Activated CD4-positive, alpha-beta T cell treated with anti-CD3 and anti-CD28 coated beads, Interleukin-10, Interleukin-2, amounts not matched to agents 100 ng/mL and 50 ng/mL, durations not matched to agents 16 hours and 8 hours (primary cell): Measurements from ENCODE around the gene NSD2.
"Not testable (repeated sequence)": the region's sequence is repeated elsewhere in the genome, so short reads cannot be mapped to it uniquely, and the experiment has no call there.

Experiments used
- DNase-seq: peaks from one replicate; pipeline ENCODE4 v3.0.0-alpha.2; 2020

NSD2 gene

DNA sequence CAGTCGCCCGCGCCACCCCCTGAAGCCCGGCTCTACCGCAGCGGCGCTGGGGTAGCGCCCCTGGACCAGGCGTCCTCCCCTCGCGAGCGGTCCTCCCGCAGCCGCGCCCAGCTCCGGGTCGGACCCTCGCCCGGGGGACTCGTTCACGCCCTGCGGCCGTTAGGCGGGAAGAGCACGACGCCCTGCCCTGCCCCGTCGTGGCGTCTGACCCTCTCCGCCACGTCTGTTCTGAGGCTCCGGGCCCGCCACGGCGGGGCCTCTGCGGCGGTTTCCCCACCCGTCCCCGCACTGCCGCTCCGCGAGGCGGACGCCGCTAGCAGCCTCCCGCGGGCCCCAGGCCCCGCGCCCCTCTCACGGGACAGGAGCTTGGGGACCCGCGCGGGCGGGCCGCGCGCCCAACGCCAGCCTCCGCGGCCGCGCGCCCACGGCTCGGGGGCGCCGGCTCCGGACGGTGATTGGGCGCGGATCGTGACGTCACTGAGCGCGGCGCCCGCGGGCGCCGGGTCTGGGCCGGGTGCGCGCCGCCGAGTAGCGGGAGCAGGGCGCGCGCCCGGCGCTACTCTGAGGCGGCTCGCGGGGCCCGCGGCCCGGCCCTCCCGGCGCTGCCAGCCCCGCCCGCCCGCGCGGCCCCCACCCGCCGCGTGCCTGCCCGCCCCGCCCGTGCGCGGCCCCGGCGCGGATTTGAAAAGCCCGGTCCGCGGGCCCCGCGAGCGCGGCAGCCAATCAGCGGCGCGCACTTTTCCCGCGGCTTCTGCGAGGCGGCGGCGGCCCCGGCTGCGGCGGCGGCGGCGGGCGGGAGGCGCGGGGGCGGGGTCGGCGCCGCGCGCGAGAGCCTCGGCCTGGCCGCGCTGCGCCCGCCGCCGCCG lies at the start of gene NSD2:
Gene NSD2, plus strand, starts transcription at position 816 of the 866 bp plus-strand sequence. CDS start 29,262 bp downstream, outside the sequence.
- DNase-seq, result peak; percentile 94

DNA sequence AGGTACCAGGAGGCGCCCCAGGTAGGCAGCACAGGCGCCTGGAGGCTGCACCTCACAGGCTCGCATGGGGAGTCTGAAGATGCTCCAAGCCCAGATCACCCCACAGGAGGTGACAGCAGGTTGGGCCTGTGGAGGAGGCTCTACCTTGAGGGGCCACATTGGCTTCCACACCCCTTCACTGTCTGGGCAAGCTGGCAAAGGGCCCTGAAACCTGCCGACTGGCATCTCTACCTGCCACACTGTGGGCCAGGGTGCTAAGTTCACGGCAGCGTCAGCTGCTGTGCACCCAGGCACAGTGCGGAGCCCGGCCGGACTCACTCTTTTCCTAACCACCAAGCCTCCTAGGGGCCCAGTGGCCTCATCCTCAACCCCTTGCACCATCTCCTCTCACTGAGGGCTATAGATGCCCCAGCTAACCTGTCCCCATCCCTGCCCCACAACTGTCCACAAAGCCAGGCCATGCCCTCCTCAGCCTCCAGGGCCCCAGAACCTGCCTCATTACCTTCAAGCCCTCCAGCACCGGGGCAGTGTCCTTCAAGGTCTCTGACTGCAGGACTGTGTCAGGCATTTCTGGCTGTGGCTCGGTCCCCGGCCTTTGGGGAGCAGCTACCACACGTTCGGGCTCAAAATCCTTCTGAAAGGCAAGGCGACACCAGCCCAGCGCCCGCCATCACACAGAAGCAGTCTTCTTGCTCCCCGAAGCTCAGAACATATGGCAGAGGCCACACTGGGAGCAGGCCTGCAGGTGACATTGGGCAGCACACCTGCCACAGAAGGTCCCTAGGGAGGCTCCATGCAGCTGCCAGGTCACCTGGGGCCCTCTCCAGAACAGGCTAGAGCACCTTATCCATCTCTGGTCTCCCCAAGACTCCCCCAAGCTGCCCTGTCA lies 49.3 kb upstream of the NSD2 start:
- no peak for DNase-seq

DNA sequence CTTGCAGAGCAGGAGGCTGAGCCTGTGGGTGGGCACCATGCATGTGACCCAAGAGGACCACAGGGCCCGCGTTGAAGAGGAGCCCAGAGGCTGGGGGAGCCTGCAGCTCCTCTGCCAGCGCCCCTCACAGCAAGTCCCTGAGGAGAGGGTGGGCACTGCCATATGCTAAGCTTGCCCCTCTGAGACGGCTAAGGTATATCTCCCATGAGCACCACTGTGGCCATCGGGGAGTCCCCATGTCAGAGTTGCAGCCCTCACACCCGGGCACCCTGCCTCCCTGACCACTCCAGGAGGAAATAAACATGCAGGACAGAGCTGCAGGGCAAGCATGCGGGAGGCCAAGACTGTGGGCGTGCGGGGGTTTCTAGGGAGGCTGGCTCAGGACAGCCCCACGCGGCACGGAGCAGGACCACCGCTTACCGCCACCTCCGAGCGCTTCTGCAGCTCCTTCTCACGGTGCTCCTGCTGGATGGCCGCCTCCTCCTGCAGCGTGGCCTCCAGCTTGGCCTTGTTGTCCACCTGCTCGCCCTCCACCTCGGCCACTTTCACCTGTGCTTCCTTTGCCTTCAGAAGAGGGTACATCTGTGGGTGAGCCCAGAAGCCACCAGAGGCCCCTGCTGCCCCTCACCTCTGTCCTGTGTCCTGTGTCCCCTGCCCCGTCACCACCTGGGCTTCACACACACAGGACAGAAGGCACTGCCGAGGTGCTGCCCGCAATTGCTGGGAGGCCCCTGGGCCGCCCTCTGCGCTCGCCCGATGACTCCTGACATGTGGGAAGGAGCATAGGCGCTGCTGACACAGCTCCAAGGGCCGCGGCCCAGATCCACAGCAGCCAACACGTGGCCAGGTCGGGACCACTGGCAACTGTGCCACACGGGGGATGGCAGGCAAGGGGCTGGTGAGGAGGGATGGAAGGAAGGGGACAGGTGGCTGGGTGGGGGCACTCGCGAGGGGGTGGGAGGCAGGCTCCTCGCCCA lies 48.3 kb upstream of the NSD2 start:
- DNase-seq, result no peak

DNA sequence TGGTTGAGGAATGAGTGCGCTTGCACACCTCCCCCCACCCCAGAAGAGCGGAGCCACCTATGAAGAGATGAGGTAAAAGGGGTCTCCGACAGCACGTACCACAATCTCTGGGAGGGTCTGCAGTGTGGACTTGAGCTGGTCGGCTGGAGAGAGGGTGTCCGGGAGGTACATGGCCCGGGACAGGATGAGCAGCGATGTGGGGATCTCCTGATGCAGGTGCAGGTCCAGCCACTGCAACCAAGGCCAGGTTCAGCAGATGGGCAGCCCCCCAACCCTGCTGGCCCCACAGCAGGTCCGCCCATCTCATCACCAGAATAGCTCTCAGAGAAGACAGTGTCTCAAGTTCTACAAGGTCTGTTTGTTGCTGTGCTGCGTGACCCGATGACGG lies 47.7 kb upstream of the NSD2 start:
- DNase-seq, result no peak

DNA sequence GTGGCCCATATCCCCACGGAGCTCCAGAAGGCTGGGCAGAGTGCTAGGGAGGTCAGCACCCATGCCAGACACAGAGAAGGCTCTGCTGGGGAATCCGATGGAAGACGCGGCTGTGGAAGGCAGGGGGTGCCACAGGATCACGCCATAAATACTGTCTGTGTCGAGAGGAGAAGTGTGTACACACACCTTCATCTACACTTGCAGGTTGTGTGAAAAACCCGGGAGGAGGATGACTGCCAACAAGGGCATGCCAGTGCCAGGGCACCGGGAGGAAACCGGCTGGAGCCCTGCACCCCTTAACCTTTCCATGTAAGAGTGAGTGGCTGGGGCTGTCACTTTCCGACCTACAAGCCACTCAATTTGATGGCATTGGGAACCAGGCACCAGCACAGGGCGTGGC lies 46.4 kb upstream of the NSD2 start:
- DNase-seq, result no peak

DNA sequence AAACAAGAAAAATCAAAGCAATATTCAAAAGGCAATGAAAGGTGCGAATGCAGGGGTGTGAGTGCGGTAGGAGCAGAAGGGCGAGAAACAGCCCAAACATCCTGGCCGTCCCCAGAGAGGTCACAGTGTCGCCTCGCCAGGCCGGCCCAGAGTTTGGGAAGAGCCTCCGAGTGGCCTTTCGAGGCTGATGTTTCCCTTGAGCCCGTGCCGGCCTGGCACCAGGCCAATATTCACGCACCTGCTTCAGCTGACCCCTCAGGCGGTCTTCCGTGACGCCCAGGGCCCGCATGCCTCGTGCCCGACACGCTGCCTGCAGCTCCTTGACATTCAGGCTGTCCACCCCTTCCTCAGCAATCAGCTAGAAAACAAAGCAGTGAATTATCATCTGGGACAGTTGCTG lies 45.9 kb upstream of the NSD2 start:
- DNase-seq, result no peak

DNA sequence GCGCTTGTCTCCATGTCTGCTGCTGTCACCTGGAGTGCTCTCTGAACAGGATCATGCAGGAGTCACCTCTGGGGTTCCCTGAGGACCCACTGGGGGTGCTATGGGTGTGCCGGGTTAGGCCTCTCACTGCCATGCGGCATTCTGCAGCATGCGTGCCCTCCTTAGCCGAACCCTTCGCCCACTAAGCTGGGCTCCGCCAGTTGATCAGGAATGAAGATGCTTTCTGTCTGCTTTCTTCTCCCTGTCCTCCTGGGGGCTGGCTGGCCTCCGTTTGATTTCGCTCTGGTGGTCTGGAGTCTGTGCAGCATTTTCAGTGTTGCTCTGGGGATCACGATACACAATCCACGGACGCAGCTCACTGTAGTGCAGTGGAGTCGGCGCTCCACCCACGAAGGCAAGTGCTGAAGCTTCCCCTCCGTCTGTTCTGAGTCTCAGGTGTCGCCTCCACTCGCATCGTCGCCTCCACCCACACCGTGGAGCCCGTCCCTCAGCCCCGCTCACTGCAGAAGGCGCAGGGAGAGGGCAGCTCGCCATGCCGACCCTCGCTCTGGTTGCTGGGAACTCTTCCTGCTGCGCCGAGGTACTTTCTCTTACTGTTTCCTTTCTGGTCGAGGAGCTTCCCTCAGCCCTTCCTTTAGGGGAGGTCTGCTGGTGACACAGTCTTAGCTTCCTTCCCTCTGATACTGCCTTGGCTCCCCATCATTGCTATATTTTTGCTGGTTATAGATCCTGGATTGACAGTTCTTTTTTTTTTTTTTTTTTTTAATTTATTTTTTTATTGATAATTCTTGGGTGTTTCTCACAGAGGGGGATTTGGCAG lies 44.5 kb upstream of the NSD2 start:
- DNase-seq, result no peak

DNA sequence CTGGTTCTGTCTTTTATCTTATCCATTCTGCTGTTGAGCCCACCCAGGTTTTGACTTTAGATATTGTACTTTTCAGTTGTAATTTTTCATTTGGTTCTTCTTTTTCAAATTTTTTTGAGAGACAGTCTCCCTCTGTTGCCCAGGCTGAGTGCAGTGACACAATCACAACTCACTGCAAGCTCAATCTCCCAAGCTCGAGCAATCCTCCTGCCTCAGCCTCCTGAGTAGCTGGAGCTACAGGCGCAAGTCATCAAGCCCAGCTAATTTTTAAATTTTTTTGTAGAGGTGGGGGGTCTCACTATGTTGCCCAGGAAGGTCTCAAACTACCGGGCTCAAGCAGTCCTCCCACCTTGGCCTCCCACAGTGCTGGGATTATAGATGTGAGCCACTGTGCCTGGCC lies 41.0 kb upstream of the NSD2 start:
- no peak for DNase-seq

DNA sequence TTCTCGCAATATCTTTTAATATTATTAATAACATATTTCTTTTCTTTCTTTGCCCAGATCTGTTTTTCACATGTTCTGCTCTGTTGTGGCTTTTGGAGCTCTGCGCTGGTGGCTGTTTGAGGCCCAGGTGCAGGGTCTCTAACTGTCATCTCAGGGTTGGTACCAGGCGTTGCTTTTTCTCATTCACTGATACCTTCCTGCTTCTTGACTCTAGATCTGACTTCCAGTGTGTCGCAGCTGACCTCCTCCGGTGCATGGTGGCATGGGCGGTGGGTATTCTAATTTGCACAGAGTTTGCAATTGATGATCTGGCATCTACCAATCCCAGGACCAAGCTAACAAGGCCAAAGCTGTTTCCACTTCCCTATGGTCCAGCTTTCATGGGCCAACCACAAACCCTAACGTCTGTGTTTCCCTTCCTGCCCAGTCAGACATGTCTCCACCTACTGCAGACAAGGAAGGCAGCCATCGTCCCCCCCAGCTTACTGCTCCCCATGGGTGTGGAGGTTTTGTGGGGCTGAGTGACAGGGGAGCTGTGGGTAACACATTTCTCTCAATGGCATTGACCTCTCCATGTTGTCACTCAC lies 40.5 kb upstream of the NSD2 start:
- DNase-seq, result no peak

DNA sequence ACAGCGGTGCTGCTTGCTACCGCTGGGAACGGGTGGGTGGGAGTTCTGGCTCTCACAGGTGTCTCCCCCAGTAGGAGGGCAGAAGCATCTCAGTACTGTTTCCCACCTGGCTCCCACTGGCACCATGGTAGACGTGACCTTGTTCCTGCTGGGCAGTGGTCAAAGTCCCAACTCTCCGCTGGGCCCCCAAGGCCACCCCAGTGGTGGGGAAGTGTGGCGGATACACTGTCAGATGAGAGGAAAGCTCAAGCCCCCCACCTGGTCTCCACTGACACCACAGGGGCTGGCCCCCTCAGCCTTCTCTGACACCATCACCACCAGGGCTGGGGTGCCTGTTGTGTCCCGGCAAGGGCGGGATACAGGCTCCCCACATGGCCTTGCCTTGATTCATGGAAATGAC lies 39.9 kb upstream of the NSD2 start:
- DNase-seq, result no peak

DNA sequence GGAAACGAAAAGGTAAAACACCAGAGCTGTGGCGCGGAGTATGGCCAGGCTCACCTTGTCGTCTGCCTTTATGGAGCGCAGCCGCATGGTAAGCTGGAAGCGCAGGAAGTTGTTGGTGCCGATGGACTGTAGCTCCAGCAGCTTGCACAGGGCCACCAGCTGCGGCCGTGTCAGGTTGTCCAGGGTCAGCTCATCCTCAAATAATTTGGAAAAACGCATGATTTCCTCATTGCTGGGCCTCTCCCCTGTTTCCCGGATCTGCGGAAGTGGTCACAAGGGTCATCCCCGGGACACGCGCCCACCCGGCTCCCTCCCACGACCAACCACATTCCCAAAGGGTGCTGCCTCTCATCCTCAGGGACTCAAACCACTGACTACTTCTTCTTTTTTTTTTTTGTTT lies 38.5 kb upstream of the NSD2 start:
- DNase-seq, result no peak

DNA sequence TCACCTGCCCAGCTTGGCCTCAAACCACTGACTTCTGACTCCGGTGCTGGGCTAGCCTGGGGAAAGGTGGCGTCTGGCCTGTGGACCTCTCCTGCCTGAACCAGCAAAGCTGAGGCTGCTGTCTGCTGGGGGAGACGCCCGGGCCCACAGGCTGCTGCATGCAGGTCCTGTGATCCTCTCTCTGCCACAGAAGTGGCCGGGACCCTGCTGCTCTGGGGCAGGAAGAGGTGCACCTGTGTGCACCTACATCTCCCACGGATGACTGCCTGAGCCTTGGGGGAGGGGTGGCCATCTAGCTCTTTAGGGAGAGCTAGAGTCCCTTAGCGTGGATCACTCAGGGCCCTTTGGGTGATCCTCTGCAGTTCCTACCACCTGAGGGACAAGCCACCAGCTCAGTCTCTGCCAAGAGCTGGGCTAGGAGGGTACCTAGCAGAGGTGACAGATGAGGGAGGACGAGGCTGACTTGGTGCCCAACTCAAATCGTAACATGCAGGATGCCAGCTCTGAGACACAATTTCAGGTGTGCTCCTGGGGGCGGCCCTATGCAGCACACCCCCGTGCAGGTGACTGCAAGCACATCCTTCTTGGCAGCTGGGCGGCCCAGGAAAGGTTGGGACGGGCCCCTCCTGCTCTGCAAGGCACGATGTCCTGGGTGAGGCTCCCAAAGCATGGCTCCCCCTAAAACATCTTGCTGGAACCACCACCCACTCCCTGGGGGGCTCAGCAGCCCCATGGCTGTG lies 37.7 kb upstream of the NSD2 start:
- no peak for DNase-seq

DNA sequence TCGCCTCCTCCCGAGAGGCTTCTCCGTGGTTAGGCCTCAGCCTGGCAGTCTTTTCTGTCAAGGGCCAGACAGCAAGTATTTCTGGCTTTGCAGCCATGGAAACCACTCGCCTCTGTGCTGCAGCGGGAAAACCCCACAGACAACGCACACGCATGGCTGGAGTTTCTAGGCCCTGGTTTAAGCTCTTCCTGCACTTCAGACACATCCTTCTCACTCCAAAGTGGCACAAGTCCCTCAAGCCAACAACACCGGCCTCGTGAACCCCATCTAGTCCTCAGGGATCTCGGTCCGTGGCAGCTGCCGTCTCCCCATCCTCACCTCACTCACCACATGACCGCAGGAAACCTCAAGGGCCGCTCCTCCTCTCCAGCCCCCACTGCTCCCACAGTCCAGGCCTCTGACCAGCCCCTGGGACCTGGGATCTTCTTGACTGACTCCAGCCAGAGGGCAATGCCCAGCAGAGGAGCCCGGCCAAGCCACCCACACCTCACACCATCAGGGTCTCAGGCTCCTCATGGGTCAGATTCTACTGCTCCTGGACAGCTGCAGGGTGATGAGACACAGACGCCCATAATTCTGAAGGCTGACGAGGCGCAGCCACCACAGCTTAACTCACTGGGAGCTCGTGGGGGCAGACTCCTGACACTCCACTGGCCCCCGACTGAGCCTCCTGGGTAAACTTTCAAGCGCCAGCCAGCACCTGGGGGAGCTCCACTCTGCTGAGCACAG lies 37.0 kb upstream of the NSD2 start:
- no peak for DNase-seq

DNA sequence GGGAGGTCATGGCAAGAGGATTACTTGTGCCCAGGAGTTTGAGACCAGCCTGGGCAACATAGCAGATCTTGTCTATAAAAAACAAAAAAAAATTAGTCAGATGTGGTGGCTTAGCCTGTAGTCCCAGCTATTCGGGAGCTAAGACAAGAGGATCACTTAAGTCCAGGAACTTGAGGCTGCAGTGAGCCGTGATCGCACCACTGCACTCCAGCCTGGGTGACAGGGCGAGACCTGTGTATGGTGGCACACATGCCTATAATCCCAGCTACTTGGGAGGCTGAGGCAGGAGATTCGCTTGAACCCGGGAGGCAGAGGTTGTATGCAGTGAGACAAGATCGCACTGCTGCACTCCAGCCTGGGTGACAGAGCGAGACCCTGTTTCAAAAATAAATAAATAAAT lies 35.4 kb upstream of the NSD2 start:
- DNase-seq, result not testable (repeated sequence)

DNA sequence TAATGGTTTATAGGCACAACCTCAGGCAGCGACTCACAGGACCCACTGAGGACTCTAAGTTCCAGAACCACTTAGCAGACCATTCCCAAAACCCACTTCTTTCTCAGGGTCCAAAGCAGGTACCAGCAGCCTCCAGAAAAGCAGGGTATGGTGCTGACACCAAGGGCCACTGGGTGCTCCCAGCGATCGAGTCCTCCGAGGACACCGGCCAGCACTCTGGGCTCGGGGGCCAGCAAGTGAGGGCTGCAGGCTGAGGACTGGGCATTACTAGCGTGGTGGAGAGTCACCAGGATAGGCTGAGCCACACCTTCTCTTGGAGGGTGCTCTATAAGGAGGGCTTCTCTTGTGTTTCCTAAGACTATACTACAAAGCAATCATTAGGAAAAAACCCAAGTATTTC lies 34.5 kb upstream of the NSD2 start:
- DNase-seq, result no peak

DNA sequence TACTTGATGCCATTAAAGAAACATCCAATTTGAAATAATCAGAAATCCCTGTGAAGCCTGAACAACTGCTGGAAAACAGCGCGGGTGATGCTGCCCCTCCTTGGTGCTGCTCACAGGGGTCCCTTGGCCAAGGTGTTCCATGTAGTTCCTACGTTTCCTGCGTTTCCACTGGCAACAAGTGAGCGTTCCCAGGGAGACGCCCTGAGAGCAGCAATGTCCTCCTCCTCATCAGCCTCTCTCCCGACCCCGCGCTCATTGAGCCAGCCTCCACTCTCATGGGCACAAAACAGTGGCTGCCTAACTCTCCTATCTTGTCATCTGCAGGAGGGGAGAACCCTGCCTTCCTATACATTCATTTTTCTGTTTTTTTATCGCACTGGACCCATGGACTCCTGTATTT lies 34.1 kb upstream of the NSD2 start:
- no peak for DNase-seq

DNA sequence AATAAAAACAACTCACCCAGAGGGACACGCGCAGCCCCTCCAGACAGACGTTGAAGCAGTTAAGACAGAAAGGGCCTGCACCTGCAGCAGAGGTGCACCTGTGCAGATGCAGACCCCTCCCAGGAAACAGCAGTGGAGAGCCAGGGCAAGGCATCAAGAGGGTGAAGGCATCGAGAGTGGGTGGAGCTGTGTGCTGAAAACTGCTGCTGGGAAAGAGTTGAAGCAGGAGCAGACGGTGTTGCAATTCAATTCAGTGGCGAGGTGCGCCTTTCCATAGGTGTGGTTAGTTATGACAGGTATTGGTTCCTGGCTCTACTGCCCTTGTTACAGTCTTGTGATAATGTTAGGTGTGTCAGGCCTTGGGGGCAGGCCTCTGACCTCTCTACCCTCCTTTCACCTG lies 31.9 kb upstream of the NSD2 start:
- DNase-seq, result no peak

DNA sequence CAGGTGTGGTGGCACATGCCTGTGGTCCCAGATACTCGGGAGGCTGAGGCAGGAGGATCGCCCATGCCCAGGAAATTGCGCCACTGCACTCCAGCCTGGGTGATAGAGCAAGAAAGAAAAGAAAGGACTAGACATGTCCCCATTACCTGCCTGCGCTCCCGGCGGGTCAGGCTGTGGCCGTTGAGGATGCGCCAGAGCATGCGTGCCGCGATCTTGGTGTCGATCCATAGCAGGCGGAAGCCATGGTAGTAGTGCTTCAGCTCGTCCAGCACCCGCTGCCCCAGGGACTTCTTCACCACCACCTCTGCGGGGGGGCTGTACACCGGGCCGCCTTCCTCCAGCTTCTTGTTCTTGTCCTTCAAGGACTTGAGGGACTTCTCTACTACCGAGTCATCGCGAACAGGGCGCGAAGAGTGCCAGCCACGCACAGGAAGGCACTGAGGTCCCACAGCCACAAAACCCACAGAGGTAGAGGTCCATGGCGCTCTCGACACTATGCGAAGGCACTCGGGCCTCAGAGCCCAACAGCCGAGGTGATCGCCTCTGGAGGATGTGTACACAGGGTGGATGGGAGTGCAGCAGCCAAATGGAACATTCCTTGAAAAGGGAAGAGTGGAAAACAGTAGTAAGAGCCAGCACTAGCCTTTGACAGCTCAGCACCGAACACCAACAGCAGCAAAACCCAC lies 29.8 kb upstream of the NSD2 start:
- DNase-seq, result no peak

DNA sequence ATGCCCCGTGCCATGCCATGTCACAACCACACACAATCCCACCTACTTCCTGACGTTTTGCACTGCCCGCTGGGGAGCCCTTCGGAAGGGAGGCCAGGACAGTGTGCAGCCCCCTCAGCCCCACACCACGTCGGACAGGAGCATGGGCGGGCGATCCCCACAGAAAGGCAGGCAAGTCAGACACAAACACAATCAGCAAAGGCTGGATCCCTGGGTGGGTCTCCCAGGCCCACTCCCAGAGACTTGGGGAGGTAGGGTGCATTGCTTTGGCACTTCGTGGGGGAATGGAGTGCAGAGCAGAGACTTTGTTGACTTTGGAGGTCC lies 29.3 kb upstream of the NSD2 start:
- DNase-seq, result no peak
